PC-9 (cell line): ENCODE measurements around the gene CMSS1. TPM values are rescaled to one million over a fixed set of nuclear protein-coding genes. Genes with fewer than 3 reads are reported as not detected.
"Not testable (repeated sequence)": the region's sequence is repeated elsewhere in the genome, so short reads cannot be mapped to it uniquely, and the experiment has no call there.

ENCODE experiments used
- BruUV-seq: library from RNA; stranded (reverse); fragments of 400-500 nt; replicated peaks from 2 replicates; lab custom pipeline; 2021; lab: Mats Ljungman, UMichigan
- CTCF ChIA-PET: fragments of 300-600 bp; sonication (Branson Sonifier 250); formaldehyde crosslinking; loops from one replicate; lab custom pipeline; 2022; ENCODE audit warnings: antibody characterized with exemption; lab: Charles Lee
- POLR2A ChIA-PET: fragments of 300-600 bp; sonication (Branson Sonifier 250); formaldehyde crosslinking; loops from one replicate; lab custom pipeline; 2022; ENCODE audit warnings: antibody characterized with exemption; ENCODE audit not compliant: unreplicated experiment; lab: Charles Lee
- DNase-seq, 2 experiments: peaks; one replicate each; pipeline versions ENCODE4 v3.0.0 to v3.0.0-alpha.2; 2015 to 2022; ENCODE audit warnings: mixed read lengths in 1 of 2
- H2AFZ ChIP-seq: fragments of 200-600 bp; sonication (generic); 2 replicates; pipeline ENCODE4 v1.8.1; 2017; ENCODE audit warnings: antibody characterized with exemption
- H3F3A ChIP-seq: fragments of 200-600 bp; sonication (generic); 2 replicates; pipeline ENCODE4 v1.8.1; 2017; ENCODE audit warnings: antibody characterized with exemption, mild to moderate bottlenecking, low read depth; ENCODE audit not compliant: insufficient read depth
- H3K27ac ChIP-seq: fragments of 200-600 bp; sonication (generic); 2 replicates; pipeline ENCODE4 v1.6.1; 2016; ENCODE audit warnings: mixed run types
- H3K27me3 ChIP-seq: fragments of 200-600 bp; sonication (generic); 2 replicates; pipeline ENCODE4 v1.6.1; 2016; ENCODE audit warnings: low read depth, mixed run types; ENCODE audit not compliant: insufficient read depth
- H3K36me3 ChIP-seq: fragments of 200-600 bp; sonication (generic); 2 replicates; pipeline ENCODE4 v1.6.1; 2016; ENCODE audit warnings: low read depth, mixed run types
- H3K4me1 ChIP-seq: fragments of 200-600 bp; sonication (generic); replicated peaks from 2 replicates; pipeline ENCODE4 v1.6.1; 2016; ENCODE audit warnings: mixed run types; ENCODE audit not compliant: insufficient read depth
- H3K4me2 ChIP-seq: fragments of 200-600 bp; sonication (generic); 2 replicates; pipeline ENCODE4 v1.6.1; 2017; ENCODE audit warnings: mixed run types
- H3K4me3 ChIP-seq: fragments of 200-600 bp; sonication (generic); 2 replicates; pipeline ENCODE4 v1.6.1; 2016; ENCODE audit warnings: mixed run types
- H3K79me2 ChIP-seq: fragments of 200-600 bp; sonication (generic); 2 replicates; pipeline ENCODE4 v1.6.1; 2017; ENCODE audit warnings: low read depth, mixed run types
- H3K9me2 ChIP-seq: fragments of 200-600 bp; sonication (generic); 2 replicates; pipeline ENCODE4 v1.8.1; 2017; ENCODE audit warnings: mild to moderate bottlenecking; ENCODE audit not compliant: insufficient read depth
- H3K9me3 ChIP-seq: fragments of 200-600 bp; sonication (generic); 2 replicates; pipeline ENCODE4 v1.8.1; 2016; ENCODE audit warnings: low read depth; ENCODE audit not compliant: insufficient read depth
- H4K20me1 ChIP-seq: fragments of 200-600 bp; sonication (generic); 2 replicates; pipeline ENCODE4 v1.8.1; 2017; ENCODE audit not compliant: insufficient read depth
- CTCF ChIP-seq: fragments of 200-600 bp; sonication (generic); conservative IDR thresholded peaks from 2 replicates; pipeline ENCODE4 v1.6.1; 2017; ENCODE audit warnings: mixed run types, antibody characterized with exemption, mild to moderate bottlenecking, moderate library complexity
- EZH2 ChIP-seq: fragments of 200-600 bp; sonication (generic); IDR thresholded peaks from 2 replicates; pipeline ENCODE4 v1.8.0; 2017; ENCODE audit warnings: antibody characterized with exemption, low read depth
- intact Hi-C: fragments of 100-400 bp; cut with micrococcal nuclease; formaldehyde crosslinking; loops from one replicate; pipeline ENCODE4 v1.10.0; 2022; ENCODE audit not compliant: unreplicated experiment
- total RNA-seq: library from RNA; stranded (reverse); gene quantifications from 2 replicates; pipeline ENCODE4 v1.2.3, GENCODE V29; 2021

CMSS1 gene
- total RNA-seq, 1 experiment from 2014 or later = 98.9 TPM

- POLR2A ChIA-PET = interaction anchor here (0.6 to 1.1 kb wide), 2 partner anchors 11 to 150 kb away, joined by 4 to 6 read pairs; no protein-coding TSS in a partner anchor
- CTCF ChIA-PET = interaction anchor here (0.5 to 1.2 kb wide), 3 partner anchors 102 to 205 kb away, joined by 3 to 4 read pairs (median 4); no protein-coding TSS in a partner anchor
- Histone ChIP-seq H3K4me3 (peak overlapping the region; percentile 3; the same call in 1 of the 2 replicates), H3K9me3 (no peaks in the 10 kb centered on the region; the same call in 1 of the 2 replicates), H3K27ac (peak overlapping the region; percentile 76), H3K4me2 (peak overlapping the region; percentile 71), H4K20me1 (no peaks in the 10 kb centered on the region), H3K27me3 (no peaks in the 10 kb centered on the region), H3K9me2 (no peaks in the 10 kb centered on the region), H3K36me3 (0 out of 2 replicates have a peak, but pooled peaks cover 3% of the 10 kb centered on the region), H2AFZ (no peak overlapping the region), H3K4me1 (peaks cover 60% of the 10 kb centered on the region), H3F3A (peaks cover 31% of the 10 kb centered on the region; the same call in 1 of the 2 replicates), H3K79me2 (no peaks in the 10 kb centered on the region; the same call in 1 of the 2 replicates)
- TF ChIP-seq EZH2 (no peak), CTCF (no peak)
- BruUV-seq = no TSS peak
- no peak for DNase-seq
- intact Hi-C loops = no loop called here
Measured at GRCh38 chr3:100048248-100048647, 230.6 kb downstream of the CMSS1 start.

- H3K27ac ChIP-seq, H3K36me3 ChIP-seq, H2AFZ ChIP-seq, H3K9me2 ChIP-seq, CTCF ChIA-PET, H3K4me2 ChIP-seq, BruUV-seq, H3K27me3 ChIP-seq, H3K9me3 ChIP-seq, H3K4me3 ChIP-seq, H4K20me1 ChIP-seq, H3K79me2 ChIP-seq, POLR2A ChIA-PET, DNase-seq, intact Hi-C loops: not testable (repeated sequence)
- Histone ChIP-seq H3K4me1 (peaks cover 36% of the 10 kb centered on the region), H3F3A (peaks cover 22% of the 10 kb centered on the region; the same call in 1 of the 2 replicates)
Measured at GRCh38 chr3:100051513-100051912, 233.9 kb downstream of the CMSS1 start.

GRCh38 chr3:100053951-100054620 is 236.4 kb downstream of the CMSS1 start:
- peaks cover 10% of the 10 kb centered on the region for H3K4me1 ChIP-seq
- no peaks in the 10 kb centered on the region for H3K27me3 ChIP-seq
- H3K27ac ChIP-seq = no peak overlapping the region
- TF ChIP-seq CTCF (no peak), EZH2 (no peak)
- no peaks in the 10 kb centered on the region for H3K36me3 ChIP-seq
- no peaks in the 10 kb centered on the region for H3K79me2 ChIP-seq
- H3K9me2 ChIP-seq = no peaks in the 10 kb centered on the region
- POLR2A ChIA-PET = interaction anchor here (0.6 kb wide), 1 partner anchor 170 kb away, joined by 3 read pairs; no protein-coding TSS in a partner anchor
- no peaks in the 10 kb centered on the region for H4K20me1 ChIP-seq
- DNase-seq = no peak
- H3K9me3 ChIP-seq = no peaks in the 10 kb centered on the region
- H2AFZ ChIP-seq = no peak overlapping the region
- no peaks in the 10 kb centered on the region; the same call in 1 of the 2 replicates for H3F3A ChIP-seq
- no TSS peak for BruUV-seq
- no peak overlapping the region for H3K4me3 ChIP-seq
- intact Hi-C loops = no loop called here
- no peak overlapping the region for H3K4me2 ChIP-seq
- CTCF ChIA-PET = no interaction called here
